ENCODE measurements around the gene NCLN. TPM values are rescaled to one million over a fixed set of nuclear protein-coding genes. Genes with fewer than 3 reads are reported as not detected.

NCLN gene
- total RNA-seq, result 10 to 100 TPM; 46.4 to 81.6 TPM

GRCh38 chr19:3185461-3186159 is at the start of gene NCLN:
TSS of gene NCLN (plus strand) at chr19:3185930. CDS start at chr19:3186031, 101 bp downstream.
- peak; percentile 89 for ATAC-seq (replicated peaks)
- Mint-ChIP-seq H3K9me3 (no peaks in the 10 kb centered on the region), H3K36me3 (ENCODE audit: low read depth) (peaks cover 73% of the 10 kb centered on the region), H3K27me3 (no peaks in the 10 kb centered on the region), H3K4me3 (peak within 1 kb of the TSS; percentile 98), H3K27ac (peak within 1 kb of the TSS; percentile 93), H3K4me1 (peaks cover 30% of the 10 kb centered on the region)

GRCh38 chr19:3135961-3136683 is 49.6 kb upstream of the NCLN start, which contains the start of gene GNA15:
TSS of gene GNA15 (plus strand) at chr19:3136033. CDS start at chr19:3136451, 418 bp downstream.
- Mint-ChIP-seq H3K9me3 (peaks cover 6% of the 10 kb centered on the region), H3K27me3 (no peaks in the 10 kb centered on the region), H3K4me3 (peak within 1 kb of the TSS; percentile 98), H3K4me1 (peaks cover 26% of the 10 kb centered on the region), H3K27ac (peak within 1 kb of the TSS; percentile 90), H3K36me3 (ENCODE audit: low read depth) (peaks cover 58% of the 10 kb centered on the region)
- peak; percentile 55 for ATAC-seq (replicated peaks)

GRCh38 chr19:3136684-3137055 is 49.1 kb upstream of the NCLN start:
- H3K27ac Mint-ChIP-seq, result peak overlapping the region; percentile 90
- ATAC-seq (replicated peaks), result no peak
- H3K36me3 Mint-ChIP-seq (ENCODE audit: low read depth), result peaks cover 63% of the 10 kb centered on the region
- H3K4me3 Mint-ChIP-seq, result peak overlapping the region; percentile 98
- H3K4me1 Mint-ChIP-seq, result peaks cover 26% of the 10 kb centered on the region
- no peaks in the 10 kb centered on the region for H3K27me3 Mint-ChIP-seq
- peaks cover 6% of the 10 kb centered on the region for H3K9me3 Mint-ChIP-seq

- Mint-ChIP-seq H3K27ac (peak overlapping the region; percentile 90), H3K4me1 (peaks cover 27% of the 10 kb centered on the region), H3K36me3 (ENCODE audit: low read depth) (peaks cover 68% of the 10 kb centered on the region), H3K27me3 (no peaks in the 10 kb centered on the region), H3K4me3 (peak overlapping the region; percentile 98), H3K9me3 (peaks cover 6% of the 10 kb centered on the region)
- ATAC-seq (replicated peaks), result no peak
Measured at GRCh38 chr19:3137119-3137518, 48.6 kb upstream of the NCLN start.

- ATAC-seq (replicated peaks), result no peak
- peak overlapping the region; percentile 98 for H3K4me3 Mint-ChIP-seq
- peaks cover 77% of the 10 kb centered on the region for H3K36me3 Mint-ChIP-seq (ENCODE audit: low read depth)
- H3K27me3 Mint-ChIP-seq, result no peaks in the 10 kb centered on the region
- H3K9me3 Mint-ChIP-seq, result peaks cover 6% of the 10 kb centered on the region
- H3K4me1 Mint-ChIP-seq, result peaks cover 25% of the 10 kb centered on the region
- no peak overlapping the region for H3K27ac Mint-ChIP-seq
Measured at GRCh38 chr19:3138268-3138667, 47.5 kb upstream of the NCLN start.

GRCh38 chr19:3140667-3141038 is 45.1 kb upstream of the NCLN start:
- Mint-ChIP-seq H3K36me3 (ENCODE audit: low read depth) (peaks cover 89% of the 10 kb centered on the region), H3K27me3 (no peaks in the 10 kb centered on the region), H3K9me3 (peaks cover 6% of the 10 kb centered on the region), H3K4me1 (peaks cover 17% of the 10 kb centered on the region), H3K4me3 (peak overlapping the region; percentile 90), H3K27ac (peak overlapping the region; percentile 85)
- peak; percentile 73 for ATAC-seq (replicated peaks)

GRCh38 chr19:3142292-3142670 is 43.4 kb upstream of the NCLN start:
- Mint-ChIP-seq H3K27ac (peak overlapping the region; percentile 85), H3K9me3 (peaks cover 6% of the 10 kb centered on the region), H3K4me1 (peaks cover 24% of the 10 kb centered on the region), H3K4me3 (peak overlapping the region; percentile 90), H3K27me3 (no peaks in the 10 kb centered on the region), H3K36me3 (ENCODE audit: low read depth) (peaks cover 95% of the 10 kb centered on the region)
- peak; percentile 71 for ATAC-seq (replicated peaks)

GRCh38 chr19:3142781-3143337 is 42.9 kb upstream of the NCLN start:
- H3K36me3 Mint-ChIP-seq (ENCODE audit: low read depth), result peaks cover 95% of the 10 kb centered on the region
- peaks cover 6% of the 10 kb centered on the region for H3K9me3 Mint-ChIP-seq
- H3K4me1 Mint-ChIP-seq, result peaks cover 24% of the 10 kb centered on the region
- H3K4me3 Mint-ChIP-seq, result peak overlapping the region; percentile 90
- H3K27me3 Mint-ChIP-seq, result no peaks in the 10 kb centered on the region
- H3K27ac Mint-ChIP-seq, result peak overlapping the region; percentile 85
- ATAC-seq (replicated peaks), result no peak

GRCh38 chr19:3145909-3146676 is 39.6 kb upstream of the NCLN start:
- Mint-ChIP-seq H3K4me3 (peak overlapping the region; percentile 31), H3K27me3 (no peaks in the 10 kb centered on the region), H3K9me3 (no peaks in the 10 kb centered on the region), H3K4me1 (peaks cover 24% of the 10 kb centered on the region), H3K27ac (peak overlapping the region; percentile 46), H3K36me3 (ENCODE audit: low read depth) (peaks cover 91% of the 10 kb centered on the region)
- no peak for ATAC-seq (replicated peaks)

GRCh38 chr19:3146677-3147100 is 39.0 kb upstream of the NCLN start:
- Mint-ChIP-seq H3K4me3 (peak overlapping the region; percentile 31), H3K9me3 (no peaks in the 10 kb centered on the region), H3K36me3 (ENCODE audit: low read depth) (peaks cover 85% of the 10 kb centered on the region), H3K27me3 (no peaks in the 10 kb centered on the region), H3K4me1 (peaks cover 24% of the 10 kb centered on the region), H3K27ac (peak overlapping the region; percentile 46)
- peak; percentile 54 for ATAC-seq (replicated peaks)

- Mint-ChIP-seq H3K4me1 (peaks cover 18% of the 10 kb centered on the region), H3K9me3 (no peaks in the 10 kb centered on the region), H3K36me3 (ENCODE audit: low read depth) (peaks cover 68% of the 10 kb centered on the region), H3K27me3 (no peaks in the 10 kb centered on the region), H3K27ac (no peak overlapping the region), H3K4me3 (no peak overlapping the region)
- no peak for ATAC-seq (replicated peaks)
Measured at GRCh38 chr19:3148503-3148902, 37.2 kb upstream of the NCLN start.

GRCh38 chr19:3149089-3149488 is 36.6 kb upstream of the NCLN start:
- H3K27me3 Mint-ChIP-seq, result no peaks in the 10 kb centered on the region
- H3K4me3 Mint-ChIP-seq, result peak overlapping the region; percentile 26
- H3K27ac Mint-ChIP-seq, result peak overlapping the region; percentile 70
- no peaks in the 10 kb centered on the region for H3K9me3 Mint-ChIP-seq
- peaks cover 18% of the 10 kb centered on the region for H3K4me1 Mint-ChIP-seq
- H3K36me3 Mint-ChIP-seq (ENCODE audit: low read depth), result peaks cover 66% of the 10 kb centered on the region
- no peak for ATAC-seq (replicated peaks)

GRCh38 chr19:3149526-3150505 is 35.9 kb upstream of the NCLN start:
- Mint-ChIP-seq H3K36me3 (ENCODE audit: low read depth) (peaks cover 59% of the 10 kb centered on the region), H3K27ac (peak overlapping the region; percentile 70), H3K9me3 (peaks cover 1% of the 10 kb centered on the region), H3K4me1 (peaks cover 18% of the 10 kb centered on the region), H3K27me3 (no peaks in the 10 kb centered on the region), H3K4me3 (peak overlapping the region; percentile 26)
- no peak for ATAC-seq (replicated peaks)

Data from activated T-helper 17 cell treated with anti-CD3 and anti-CD28 coated beads, Interleukin-2, amount 50 U/mL, for 72 hours (primary cell).